Fibroblast of mammary gland (primary cell): ENCODE results near the gene CUL3.

Source experiments
- DNase-seq: peaks from one replicate; pipeline ENCODE4 v3.0.0-alpha.2; 2010; ENCODE audit warnings: low read depth
- H3K4me3 ChIP-seq: 2 replicates; pipeline ENCODE4 v1.5.1; 2011; ENCODE audit warnings: low read depth, mild to moderate bottlenecking, low read length, moderate library complexity; ENCODE audit not compliant: control insufficient read depth
- TF ChIP-seq, protein P1 (sequence below): conservative IDR thresholded peaks from 2 replicates; pipeline ENCODE4 v1.5.1; 2011; ENCODE audit warnings: low read depth, low read length, inconsistent platforms; ENCODE audit not compliant: control insufficient read depth, insufficient read depth

Gene CUL3

GRCh38 chr2:224428787-224429440, 156.2 kb downstream of the CUL3 start:
- TF ChIP-seq, protein P1, sequence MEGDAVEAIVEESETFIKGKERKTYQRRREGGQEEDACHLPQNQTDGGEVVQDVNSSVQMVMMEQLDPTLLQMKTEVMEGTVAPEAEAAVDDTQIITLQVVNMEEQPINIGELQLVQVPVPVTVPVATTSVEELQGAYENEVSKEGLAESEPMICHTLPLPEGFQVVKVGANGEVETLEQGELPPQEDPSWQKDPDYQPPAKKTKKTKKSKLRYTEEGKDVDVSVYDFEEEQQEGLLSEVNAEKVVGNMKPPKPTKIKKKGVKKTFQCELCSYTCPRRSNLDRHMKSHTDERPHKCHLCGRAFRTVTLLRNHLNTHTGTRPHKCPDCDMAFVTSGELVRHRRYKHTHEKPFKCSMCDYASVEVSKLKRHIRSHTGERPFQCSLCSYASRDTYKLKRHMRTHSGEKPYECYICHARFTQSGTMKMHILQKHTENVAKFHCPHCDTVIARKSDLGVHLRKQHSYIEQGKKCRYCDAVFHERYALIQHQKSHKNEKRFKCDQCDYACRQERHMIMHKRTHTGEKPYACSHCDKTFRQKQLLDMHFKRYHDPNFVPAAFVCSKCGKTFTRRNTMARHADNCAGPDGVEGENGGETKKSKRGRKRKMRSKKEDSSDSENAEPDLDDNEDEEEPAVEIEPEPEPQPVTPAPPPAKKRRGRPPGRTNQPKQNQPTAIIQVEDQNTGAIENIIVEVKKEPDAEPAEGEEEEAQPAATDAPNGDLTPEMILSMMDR: no peak
- DNase-seq: no peak
- no peak overlapping the region for H3K4me3 ChIP-seq

DNA sequence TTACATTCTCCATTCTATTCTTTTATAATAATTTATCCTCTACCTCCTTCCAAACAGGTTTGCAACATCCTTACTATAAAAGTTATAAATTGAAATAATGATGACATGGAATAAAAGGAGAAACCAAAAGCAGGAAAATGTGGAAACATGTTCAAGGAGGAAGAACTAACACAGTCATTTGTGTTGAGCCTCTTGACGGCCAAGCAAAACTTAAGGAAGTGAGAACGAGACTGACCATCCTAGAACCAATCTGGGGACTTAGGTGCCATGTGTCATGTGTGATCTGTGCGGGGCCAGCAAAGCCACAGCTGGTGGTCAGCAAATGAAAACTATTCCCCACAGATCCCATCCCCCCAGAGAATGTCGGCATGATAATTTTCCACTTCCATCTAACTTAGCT, 157.7 kb downstream of the CUL3 start:
- TF ChIP-seq, protein P1: no peak
- no peak for DNase-seq

DNA sequence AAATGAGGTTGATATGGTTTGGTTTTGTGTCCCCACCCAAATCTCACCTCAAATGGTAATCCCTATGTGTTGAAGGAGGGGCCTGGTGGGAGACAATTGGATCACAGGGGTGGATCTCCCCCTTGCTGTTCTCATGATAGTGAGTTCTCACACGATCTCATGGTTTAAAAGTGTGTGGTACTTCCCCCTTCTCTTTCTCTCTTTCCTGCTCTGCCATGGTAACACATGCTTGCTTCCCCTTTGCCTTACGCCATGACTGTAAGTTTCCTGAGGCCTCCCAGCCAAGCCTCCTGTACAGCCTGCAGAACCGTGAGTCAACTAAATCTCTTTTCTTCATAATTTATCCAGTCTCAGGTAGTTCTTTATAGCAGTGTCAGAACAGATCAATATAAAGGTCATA, 158.5 kb downstream of the CUL3 start:
- no peak for DNase-seq
- TF ChIP-seq, protein P1: no peak
- no peak overlapping the region for H3K4me3 ChIP-seq

More for the DNA sequence above, 157.7 kb downstream of the CUL3 start:
- H3K4me3 ChIP-seq: no peak overlapping the region

- TF ChIP-seq, protein P1: no peak
- no peak overlapping the region for H3K4me3 ChIP-seq
- DNase-seq: no peak
These were observed 164.1 kb downstream of the CUL3 start for GRCh38 chr2:224421065-224421464.
